ENCODE measurements around the gene ZNF358. TPM values are rescaled to one million over a fixed set of nuclear protein-coding genes. Genes with fewer than 3 reads are reported as not detected.
"Not testable (repeated sequence)": the region's sequence is repeated elsewhere in the genome, so short reads cannot be mapped to it uniquely, and the experiment has no call there.

The ZNF358 gene
- total RNA-seq, 1 donor from 2014 or later: 10.6 TPM

- FAIRE-seq (no peak), DNase-seq (ENCODE audit: low spot score in 2 of 2) (peak; percentile 91 to 93)
Measured at GRCh38 chr19:7533925-7534480, 18.1 kb downstream of the ZNF358 start.

DNA sequence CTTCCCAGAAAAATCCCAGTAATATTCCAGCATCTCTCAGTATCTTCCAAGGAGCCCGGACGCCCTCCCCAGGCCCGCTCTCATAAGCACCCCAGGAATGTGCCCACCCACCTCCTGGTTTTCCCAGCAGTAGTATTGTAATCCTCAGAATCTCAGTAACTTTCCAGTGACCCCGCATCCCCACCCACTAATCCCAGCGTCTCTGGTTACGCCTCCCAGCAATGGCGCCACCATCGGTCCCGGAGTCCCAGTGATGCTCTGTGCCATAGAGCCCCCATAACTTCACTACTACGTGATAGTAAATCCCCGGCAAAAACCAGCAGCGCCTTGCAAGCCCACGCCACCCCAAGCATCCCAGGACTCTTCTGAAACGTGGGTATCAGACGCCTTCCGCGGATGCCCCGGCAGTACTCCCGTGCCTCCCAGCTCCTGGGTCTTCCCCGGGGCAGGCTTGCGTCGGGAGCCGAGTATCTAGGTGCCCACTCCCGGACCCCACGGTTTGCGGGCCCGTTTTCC is 18.7 kb downstream of the ZNF358 start:
- FAIRE-seq (no peak), DNase-seq (ENCODE audit: low spot score in 2 of 2) (peak; percentile 80 to 83)

- no peak for FAIRE-seq
- peak; percentile 96 to 99 for DNase-seq (ENCODE audit: low spot score in 2 of 2)
Measured at GRCh38 chr19:7535047-7535997, 19.4 kb downstream of the ZNF358 start, which contains the start of gene PNPLA6. Gene PNPLA6, plus strand, starts transcription at chr19:7535717. Its CDS starts 72 bp downstream, at chr19:7535789.

DNA sequence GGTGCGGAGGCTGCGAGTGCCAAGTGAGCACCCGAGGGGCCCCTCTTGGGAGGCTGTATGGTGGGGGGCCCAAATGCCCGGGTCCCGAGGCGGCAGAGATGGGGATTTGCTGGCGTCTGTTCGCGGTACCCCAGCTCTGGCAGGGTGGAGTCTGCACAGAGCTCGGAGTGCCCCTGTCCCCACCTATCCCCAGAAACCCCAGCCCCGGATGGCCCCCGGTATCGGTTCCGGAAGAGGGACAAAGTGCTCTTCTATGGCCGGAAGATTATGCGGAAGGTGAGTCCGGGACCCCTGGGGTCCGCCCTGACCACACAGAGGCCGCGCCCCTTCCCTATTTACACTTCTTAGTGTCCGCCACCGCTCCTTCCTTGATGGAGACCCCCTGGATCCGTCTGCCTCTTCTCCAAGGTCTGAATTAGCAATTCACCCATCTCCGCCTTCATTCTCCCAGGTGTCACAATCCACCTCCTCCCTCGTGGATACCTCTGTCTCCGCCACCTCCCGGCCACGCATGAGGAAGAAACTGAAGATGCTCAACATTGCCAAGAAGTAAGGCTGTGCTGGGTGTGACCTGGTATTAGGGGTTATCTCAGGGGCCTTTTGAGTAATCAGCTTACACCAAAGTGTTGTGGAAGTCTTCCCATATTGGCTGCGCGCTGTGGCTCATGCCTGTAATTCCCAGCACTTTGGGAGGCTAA is 20.2 kb downstream of the ZNF358 start:
- DNase-seq (ENCODE audit: low spot score in 2 of 2) (peak in 1 of 2 donors; percentile 51), FAIRE-seq (no peak)

GRCh38 chr19:7538990-7539389 is 23.1 kb downstream of the ZNF358 start:
- not testable (repeated sequence) for DNase-seq (ENCODE audit: low spot score in 2 of 2); FAIRE-seq

GRCh38 chr19:7539827-7540425 is 24.0 kb downstream of the ZNF358 start:
- DNase-seq (ENCODE audit: low spot score in 2 of 2) (no peak), FAIRE-seq (no peak)

DNA sequence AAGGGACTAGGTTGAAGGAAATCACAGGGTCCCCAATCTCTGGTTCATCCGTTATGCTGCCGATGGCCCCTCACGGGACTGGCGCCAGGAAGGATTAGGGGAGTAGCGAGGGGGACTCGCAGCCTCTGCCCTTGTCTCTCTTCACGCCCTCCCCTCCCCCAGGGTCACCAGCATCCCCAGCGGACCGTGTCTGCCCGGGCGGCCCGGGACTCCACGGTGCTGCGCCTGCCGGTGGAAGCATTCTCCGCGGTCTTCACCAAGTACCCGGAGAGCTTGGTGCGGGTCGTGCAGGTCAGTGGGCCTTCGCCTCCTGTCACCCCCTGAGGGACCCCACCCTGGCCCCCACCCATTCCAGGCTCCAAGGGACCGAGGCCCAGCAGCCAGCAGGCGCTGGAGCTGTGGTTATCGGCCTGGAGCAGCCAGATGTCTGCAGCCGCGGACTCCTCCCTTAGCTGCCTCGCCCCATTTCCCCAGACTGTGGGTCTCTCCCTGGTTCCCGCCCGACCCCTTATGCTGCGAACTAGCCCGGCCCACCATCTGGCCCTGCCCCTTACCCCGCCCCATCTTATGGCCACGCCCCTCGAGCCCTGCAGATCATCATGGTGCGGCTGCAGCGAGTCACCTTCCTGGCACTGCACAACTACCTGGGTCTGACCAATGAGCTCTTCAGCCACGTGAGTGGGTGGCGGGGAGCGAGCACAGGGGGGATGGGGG is 25.0 kb downstream of the ZNF358 start:
- FAIRE-seq: no peak
- DNase-seq (ENCODE audit: low spot score in 2 of 2): no peak

- no peak for DNase-seq (ENCODE audit: low spot score in 2 of 2)
- no peak for FAIRE-seq
Measured at GRCh38 chr19:7541475-7541824, 25.5 kb downstream of the ZNF358 start.

GRCh38 chr19:7541828-7542443 is 26.0 kb downstream of the ZNF358 start:
- FAIRE-seq: no peak

DNA sequence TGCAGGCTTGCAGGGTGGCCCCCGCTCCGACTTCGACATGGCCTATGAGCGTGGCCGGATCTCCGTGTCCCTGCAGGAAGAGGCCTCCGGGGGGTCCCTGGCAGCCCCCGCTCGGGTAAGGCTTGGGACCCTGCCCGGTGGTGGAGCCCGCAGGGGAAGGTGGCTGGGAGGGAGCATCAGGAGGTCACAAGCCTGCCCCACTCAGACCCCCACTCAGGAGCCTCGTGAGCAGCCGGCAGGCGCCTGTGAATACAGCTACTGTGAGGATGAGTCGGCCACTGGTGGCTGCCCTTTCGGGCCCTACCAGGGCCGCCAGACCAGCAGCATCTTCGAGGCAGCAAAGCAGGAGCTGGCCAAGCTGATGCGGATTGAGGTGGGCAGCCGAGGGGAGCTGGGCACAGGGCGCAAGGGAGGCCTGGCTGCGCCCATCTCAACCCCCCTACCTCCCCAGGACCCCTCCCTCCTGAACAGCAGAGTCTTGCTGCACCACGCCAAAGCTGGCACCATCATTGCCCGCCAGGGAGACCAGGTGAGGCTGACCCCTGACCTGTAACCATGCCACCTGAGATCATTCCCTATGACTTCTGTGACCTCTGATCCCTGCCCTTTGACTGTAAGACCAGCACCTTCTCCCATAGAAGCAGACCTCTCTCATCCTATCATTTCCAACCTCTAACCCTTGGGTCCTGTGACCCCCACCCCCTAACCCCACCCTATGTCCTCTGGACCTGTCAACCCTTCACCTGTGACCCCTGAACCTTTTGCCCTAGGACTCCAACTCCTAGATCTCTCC is 26.8 kb downstream of the ZNF358 start:
- no peak for FAIRE-seq
- no peak for DNase-seq (ENCODE audit: low spot score in 2 of 2)

More at GRCh38 chr19:7541828-7542443, 26.0 kb downstream of the ZNF358 start:
- DNase-seq (ENCODE audit: low spot score in 2 of 2): no peak

DNA sequence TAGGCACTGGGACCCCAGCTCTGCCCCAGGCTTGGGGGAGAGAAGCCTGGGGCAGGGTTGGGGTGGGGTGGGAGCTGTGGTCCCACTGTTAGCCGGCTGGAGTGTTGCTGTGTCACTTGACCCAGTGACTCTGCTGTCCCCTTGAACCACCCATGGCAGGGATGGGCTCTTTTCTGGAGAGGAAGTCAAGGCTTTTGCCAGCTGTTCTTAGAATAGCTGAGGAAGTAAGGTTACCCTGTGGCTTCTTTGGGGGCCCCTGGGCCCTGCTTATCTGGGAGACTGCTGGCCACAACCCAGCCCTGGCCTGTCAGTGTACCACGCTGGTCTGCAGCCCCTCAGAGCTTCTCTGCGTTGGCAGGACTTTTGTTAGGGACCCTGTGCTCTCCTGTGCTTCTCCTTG is 28.7 kb downstream of the ZNF358 start:
- DNase-seq (ENCODE audit: low spot score in 2 of 2) (no peak), FAIRE-seq (no peak)

- no peak for FAIRE-seq
- no peak for DNase-seq (ENCODE audit: low spot score in 2 of 2)
Measured at GRCh38 chr19:7545300-7545699, 29.4 kb downstream of the ZNF358 start.

- DNase-seq (ENCODE audit: low spot score in 2 of 2): no peak
Measured at GRCh38 chr19:7545904-7546303, 30.0 kb downstream of the ZNF358 start.

GRCh38 chr19:7547159-7547558 is 31.3 kb downstream of the ZNF358 start:
- DNase-seq (ENCODE audit: low spot score in 2 of 2) (no peak), FAIRE-seq (no peak)

More at GRCh38 chr19:7545904-7546303, 30.0 kb downstream of the ZNF358 start:
- FAIRE-seq: no peak

GRCh38 chr19:7549429-7550148 is 33.7 kb downstream of the ZNF358 start:
- FAIRE-seq (no peak), DNase-seq (ENCODE audit: low spot score in 2 of 2) (no peak)

- no peak for DNase-seq (ENCODE audit: low spot score in 2 of 2)
- no peak for FAIRE-seq
Measured at GRCh38 chr19:7550169-7550770, 34.4 kb downstream of the ZNF358 start.

DNA sequence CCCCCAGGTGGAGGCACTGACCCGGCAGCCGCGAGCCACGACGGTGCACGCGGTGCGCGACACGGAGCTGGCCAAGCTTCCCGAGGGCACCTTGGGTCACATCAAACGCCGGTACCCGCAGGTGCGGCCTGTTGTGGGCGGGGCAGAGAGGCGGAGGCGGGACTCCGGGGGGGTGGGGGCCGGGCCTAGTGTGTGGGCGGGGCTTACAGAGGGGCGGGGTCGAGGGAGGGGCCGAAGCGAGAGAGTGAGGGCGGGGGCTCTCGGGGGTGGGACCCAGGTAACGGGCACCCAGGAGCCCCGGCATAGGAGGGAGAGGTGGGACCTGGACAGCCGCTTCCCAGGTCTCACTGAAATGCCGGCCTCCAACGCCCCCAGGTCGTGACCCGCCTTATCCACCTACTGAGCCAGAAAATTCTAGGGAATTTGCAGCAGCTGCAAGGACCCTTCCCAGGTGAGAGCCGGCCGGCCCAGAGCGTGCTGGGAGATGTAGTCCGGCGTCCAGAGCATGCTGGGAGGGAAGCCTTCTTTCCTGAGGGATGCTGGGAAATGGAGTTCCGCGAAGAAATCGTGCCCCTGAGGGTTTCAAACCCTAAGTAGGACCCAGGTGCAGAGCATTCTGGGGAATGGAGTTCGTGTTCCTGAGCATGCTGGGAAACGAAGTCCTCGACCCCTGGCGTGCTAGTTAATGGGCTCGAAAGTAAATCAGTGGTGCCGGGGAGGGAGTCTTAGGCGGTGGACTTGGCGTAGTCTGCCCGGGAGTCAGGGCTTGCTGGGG is 35.3 kb downstream of the ZNF358 start:
- no peak for FAIRE-seq
- DNase-seq (ENCODE audit: low spot score in 2 of 2): peak; percentile 80 to 84
